LoVo (cell line): ENCODE results near the gene HIKESHI.
"Not testable (repeated sequence)": the region's sequence is repeated elsewhere in the genome, so short reads cannot be mapped to it uniquely, and the experiment has no call there.

Experiments
- DNase-seq: peaks from one replicate; pipeline ENCODE4 v3.0.0-alpha.2; 2016; ENCODE audit warnings: low spot score

HIKESHI gene

GRCh38 chr11:86292912-86293616, 9.0 kb upstream of the HIKESHI start:
- DNase-seq = no peak

GRCh38 chr11:86294026-86294425, 8.0 kb upstream of the HIKESHI start:
- DNase-seq = no peak

GRCh38 chr11:86301742-86302091, 323 bp upstream of the HIKESHI start:
- DNase-seq = no peak

GRCh38 chr11:86303257-86303656, 1.2 kb downstream of the HIKESHI start:
- peak; percentile 31 for DNase-seq

- not testable (repeated sequence) for DNase-seq
Observed at GRCh38 chr11:86308710-86309109, 6.7 kb downstream of the HIKESHI start.

GRCh38 chr11:86313793-86314192, 11.8 kb downstream of the HIKESHI start:
- no peak for DNase-seq

GRCh38 chr11:86314636-86315035, 12.6 kb downstream of the HIKESHI start:
- no peak for DNase-seq

GRCh38 chr11:86335131-86335767, 33.2 kb downstream of the HIKESHI start:
- DNase-seq = no peak

GRCh38 chr11:86337227-86337626, 35.2 kb downstream of the HIKESHI start:
- no peak for DNase-seq

GRCh38 chr11:86341382-86341781, 39.3 kb downstream of the HIKESHI start:
- DNase-seq = no peak

GRCh38 chr11:86346513-86346912, 44.5 kb downstream of the HIKESHI start:
- no peak for DNase-seq

- no peak for DNase-seq
Observed at GRCh38 chr11:86355256-86355655, 53.2 kb downstream of the HIKESHI start.

GRCh38 chr11:86357412-86357811, 55.4 kb downstream of the HIKESHI start:
- DNase-seq = not testable (repeated sequence)

GRCh38 chr11:86358720-86359119, 56.7 kb downstream of the HIKESHI start:
- DNase-seq = no peak

GRCh38 chr11:86360775-86361395, 58.8 kb downstream of the HIKESHI start:
- DNase-seq = peak; percentile 3

GRCh38 chr11:86363424-86363823, 61.4 kb downstream of the HIKESHI start:
- DNase-seq = no peak

GRCh38 chr11:86365546-86365945, 63.5 kb downstream of the HIKESHI start:
- no peak for DNase-seq

- no peak for DNase-seq
Observed at GRCh38 chr11:86369668-86370067, 67.6 kb downstream of the HIKESHI start.

GRCh38 chr11:86370171-86370570, 68.1 kb downstream of the HIKESHI start:
- no peak for DNase-seq

- peak; percentile 9 for DNase-seq
Observed at GRCh38 chr11:86370922-86371594, 69.0 kb downstream of the HIKESHI start.

- no peak for DNase-seq
Observed at GRCh38 chr11:86372041-86372440, 70.0 kb downstream of the HIKESHI start.

GRCh38 chr11:86372586-86372985, 70.5 kb downstream of the HIKESHI start:
- DNase-seq = no peak

- no peak for DNase-seq
Observed at GRCh38 chr11:86374069-86374468, 72.0 kb downstream of the HIKESHI start.
